Activated CD4-positive, alpha-beta T cell treated with anti-CD3 and anti-CD28 coated beads for 36 hours (primary cell): Measurements from ENCODE around the gene DAB2IP. TPM values are rescaled to one million over a fixed set of nuclear protein-coding genes. Genes with fewer than 3 reads are reported as not detected.

Experiments used
- ATAC-seq: fragments of 200-7000 bp; cut with Tn5 transposase; one replicate; pipeline ENCODE4 v1.10.0; 2021; ENCODE audit warnings: mild to moderate bottlenecking, moderate library complexity
- CTCF ChIA-PET: fragments of 350-600 bp; sonication (Branson Sonifier 250); formaldehyde crosslinking; loops from one replicate; lab custom pipeline; 2021; ENCODE audit warnings: antibody characterized with exemption; lab: Charles Lee
- POLR2A ChIA-PET: fragments of 350-600 bp; sonication (Branson Sonifier 250); formaldehyde crosslinking; loops from one replicate; lab custom pipeline; 2021; ENCODE audit warnings: antibody characterized with exemption, inconsistent platforms; lab: Charles Lee
- DNase-seq: peaks from one replicate; pipeline ENCODE4 v3.0.0-alpha.2; 2020
- H3K27ac Mint-ChIP-seq: one replicate; pipeline ENCODE4 v1.8.0; 2021; ENCODE audit warnings: mixed read lengths
- H3K27me3 Mint-ChIP-seq: one replicate; pipeline ENCODE4 v1.8.0; 2021; ENCODE audit warnings: mixed read lengths
- H3K36me3 Mint-ChIP-seq: one replicate; pipeline ENCODE4 v1.8.0; 2021; ENCODE audit warnings: low read depth, mixed read lengths
- H3K4me1 Mint-ChIP-seq: one replicate; pipeline ENCODE4 v1.8.0; 2021; ENCODE audit warnings: mixed read lengths
- H3K4me3 Mint-ChIP-seq: one replicate; pipeline ENCODE4 v1.8.0; 2021; ENCODE audit warnings: mild to moderate bottlenecking, moderate library complexity, mixed read lengths
- H3K9me3 Mint-ChIP-seq: one replicate; pipeline ENCODE4 v1.8.0; 2021; ENCODE audit warnings: low read depth, mixed read lengths
- intact Hi-C, 2 experiments: fragments of 100-400 bp; cut with DNase I in 1 of 2; cut with micrococcal nuclease in 1 of 2; formaldehyde crosslinking; loops; one replicate each; pipeline versions ENCODE4 v1.14.2 to v1.15.1; 2022 to 2024; cut with DNase I, micrococcal nuclease
- total RNA-seq, 2 experiments: library from RNA; stranded (reverse); gene quantifications; one replicate each; pipeline ENCODE4 v1.2.3, GENCODE V29; 2021

The DAB2IP gene
- total RNA-seq, 2 experiments from 2014 or later, result 0.02 to 0.28 TPM

DNA sequence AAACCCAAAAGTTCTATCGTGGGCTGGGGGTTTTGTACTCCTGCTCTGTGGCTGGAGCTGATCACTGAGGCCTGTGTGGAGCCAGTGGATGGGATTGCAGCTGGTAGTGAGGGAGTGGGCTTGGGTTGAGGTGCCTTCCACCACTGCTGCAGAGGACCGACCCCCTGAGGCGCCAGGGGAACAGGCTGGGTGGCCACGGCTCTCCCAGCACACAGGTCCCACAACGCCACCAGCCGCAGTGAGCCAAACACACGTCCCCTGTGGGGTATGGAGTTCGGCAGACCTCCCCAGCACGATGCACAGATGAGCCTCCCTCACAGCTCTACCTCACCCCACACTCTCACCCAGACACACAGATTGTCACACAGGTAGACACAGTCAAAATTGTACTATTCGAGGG, 109.1 kb downstream of the DAB2IP start:
- no peak for ATAC-seq
- H3K27ac Mint-ChIP-seq, result no peak overlapping the region
- no peak overlapping the region for H3K4me3 Mint-ChIP-seq
- no peaks in the 10 kb centered on the region for H3K9me3 Mint-ChIP-seq
- POLR2A ChIA-PET, result no interaction called here
- CTCF ChIA-PET, result no interaction called here
- no peaks in the 10 kb centered on the region for H3K27me3 Mint-ChIP-seq
- H3K4me1 Mint-ChIP-seq, result no peaks in the 10 kb centered on the region
- intact Hi-C loops, result no loop called here
- no peak for DNase-seq
- H3K36me3 Mint-ChIP-seq, result no peaks in the 10 kb centered on the region

DNA sequence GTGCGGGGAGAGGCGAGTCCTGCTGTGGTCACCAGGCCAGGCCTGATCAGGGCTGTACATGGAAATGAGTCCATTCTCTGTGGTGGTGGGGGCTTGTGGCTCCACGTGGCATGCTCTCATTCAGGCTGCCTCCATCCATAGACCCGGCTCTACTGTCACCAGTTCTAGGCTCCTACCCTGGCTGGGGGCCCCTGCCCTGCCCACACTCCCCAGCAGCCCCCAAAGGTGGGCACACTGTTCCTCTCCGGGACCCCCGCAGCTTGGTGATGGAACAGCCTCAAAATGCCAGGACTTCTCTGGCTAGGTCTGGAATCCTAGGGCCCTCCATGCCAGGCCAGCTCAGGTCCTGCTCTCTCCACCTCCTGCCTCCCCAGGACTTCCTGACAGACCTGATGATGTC, 111.7 kb downstream of the DAB2IP start:
- Mint-ChIP-seq H3K36me3 (no peaks in the 10 kb centered on the region), H3K27me3 (no peaks in the 10 kb centered on the region), H3K4me3 (no peak overlapping the region), H3K27ac (no peak overlapping the region), H3K9me3 (no peaks in the 10 kb centered on the region), H3K4me1 (no peaks in the 10 kb centered on the region)
- ChIA-PET CTCF (no interaction called here), POLR2A (no interaction called here)
- no peak for DNase-seq
- no peak for ATAC-seq
- intact Hi-C loops, result no loop called here

DNA sequence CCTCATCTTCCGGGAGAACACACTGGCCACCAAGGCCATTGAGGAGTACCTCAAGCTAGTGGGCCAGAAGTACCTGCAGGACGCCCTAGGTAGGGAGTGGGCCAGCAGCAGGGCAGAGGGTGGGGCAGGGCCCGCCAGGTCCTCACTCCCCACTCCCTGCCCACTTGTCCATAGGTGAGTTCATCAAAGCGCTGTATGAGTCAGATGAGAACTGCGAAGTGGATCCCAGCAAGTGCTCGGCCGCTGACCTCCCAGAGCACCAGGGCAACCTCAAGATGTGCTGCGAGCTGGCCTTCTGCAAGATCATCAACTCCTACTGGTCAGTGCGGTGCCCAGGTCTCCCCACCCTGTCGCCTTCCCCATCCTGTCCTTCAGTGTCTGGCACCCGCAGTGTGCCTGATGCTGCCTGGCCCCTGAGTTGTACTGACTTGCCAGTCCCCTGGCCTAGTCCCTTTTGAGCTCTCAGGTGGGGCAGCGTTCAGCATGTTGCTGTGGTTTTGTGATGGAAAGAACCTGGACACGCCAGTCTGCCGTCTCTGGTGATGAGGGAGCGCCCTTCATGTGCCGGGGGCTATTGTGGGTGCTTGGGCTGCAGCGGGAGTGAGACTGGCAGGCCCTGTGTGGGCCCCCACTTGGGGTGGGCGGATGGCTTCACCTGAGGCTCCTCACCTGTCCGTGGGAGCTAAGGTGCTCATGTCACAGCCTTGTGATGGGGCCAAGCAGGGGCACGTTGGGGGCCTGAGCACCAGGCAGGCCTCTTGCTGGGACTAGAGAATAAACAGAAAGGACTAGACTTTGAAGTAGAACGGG, 112.3 kb downstream of the DAB2IP start:
- intact Hi-C loops, result no loop called here
- DNase-seq (no peak), ATAC-seq (no peak)
- H3K27ac Mint-ChIP-seq, result no peak overlapping the region
- CTCF ChIA-PET, result no interaction called here
- H3K9me3 Mint-ChIP-seq, result no peaks in the 10 kb centered on the region
- POLR2A ChIA-PET, result no interaction called here
- H3K36me3 Mint-ChIP-seq, result no peaks in the 10 kb centered on the region
- no peak overlapping the region for H3K4me3 Mint-ChIP-seq
- H3K4me1 Mint-ChIP-seq, result no peaks in the 10 kb centered on the region
- no peaks in the 10 kb centered on the region for H3K27me3 Mint-ChIP-seq

DNA sequence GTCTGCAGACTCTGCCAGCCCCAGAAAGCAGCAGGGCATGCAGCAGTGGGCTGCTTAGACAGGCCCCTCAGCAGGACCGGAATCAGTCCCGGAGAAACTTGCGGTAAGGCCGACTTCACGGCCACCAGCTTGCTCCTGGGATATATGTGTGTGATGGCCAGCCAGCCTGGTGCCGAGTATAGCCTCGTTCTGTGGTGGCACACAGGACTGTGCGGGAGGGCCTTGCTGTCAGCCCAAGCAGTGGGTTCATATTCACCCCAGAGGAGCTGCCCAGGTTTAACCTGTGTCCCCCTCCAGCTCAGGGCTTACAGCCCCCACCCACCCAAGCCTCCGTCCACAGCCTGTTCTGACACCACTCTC, 112.9 kb downstream of the DAB2IP start:
- H3K9me3 Mint-ChIP-seq, result no peaks in the 10 kb centered on the region
- H3K27ac Mint-ChIP-seq, result no peak overlapping the region
- H3K27me3 Mint-ChIP-seq, result no peaks in the 10 kb centered on the region
- ChIA-PET POLR2A (no interaction called here), CTCF (no interaction called here)
- no peaks in the 10 kb centered on the region for H3K4me1 Mint-ChIP-seq
- ATAC-seq (no peak), DNase-seq (no peak)
- no peaks in the 10 kb centered on the region for H3K36me3 Mint-ChIP-seq
- no peak overlapping the region for H3K4me3 Mint-ChIP-seq
- intact Hi-C loops, result no loop called here

DNA sequence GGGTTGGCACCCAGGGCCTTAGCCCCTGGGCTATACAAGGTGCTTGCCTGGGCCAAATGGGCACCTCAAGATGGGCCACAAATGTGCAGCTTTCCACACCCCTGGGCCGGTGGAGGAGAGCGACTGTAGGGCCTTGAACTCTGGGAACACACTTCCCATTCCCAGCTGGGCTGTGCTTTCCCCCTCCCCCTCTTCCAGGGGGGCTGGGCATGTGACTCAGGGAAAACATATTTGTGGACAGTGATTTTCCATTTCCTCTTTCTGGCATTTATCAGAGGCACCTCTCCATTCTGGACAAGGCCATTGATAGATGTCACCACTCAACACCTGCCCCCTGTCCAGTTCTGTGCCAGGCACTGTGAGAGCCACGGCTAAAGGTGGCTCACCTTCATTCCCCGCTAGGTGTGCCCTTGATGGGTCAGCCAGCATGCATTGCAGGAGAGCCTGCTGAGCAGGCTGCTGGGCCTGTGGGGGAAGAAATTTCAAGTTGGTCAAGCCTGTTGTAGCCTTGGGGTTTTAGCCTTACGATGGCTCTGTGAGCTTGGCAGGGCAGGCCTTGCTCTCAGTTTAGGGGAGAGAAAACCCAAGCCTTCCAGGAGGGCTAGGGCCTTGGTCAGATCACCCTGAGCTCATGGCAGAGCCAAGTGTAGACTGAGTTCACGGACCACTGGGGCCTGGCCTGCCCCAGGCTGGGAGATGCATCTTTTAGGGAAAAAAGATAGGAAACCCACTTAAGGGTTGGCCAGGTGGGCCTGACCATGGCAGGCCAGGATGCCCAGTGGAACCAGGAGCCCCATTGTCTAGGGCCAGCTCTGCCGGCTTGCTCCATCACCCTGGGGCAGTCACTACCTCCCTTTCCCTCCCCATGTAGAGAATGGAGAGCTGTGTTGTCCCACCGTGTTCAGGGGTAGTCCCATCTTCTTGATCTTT, 113.9 kb downstream of the DAB2IP start:
- CTCF ChIA-PET, result no interaction called here
- DNase-seq, result no peak

DNA sequence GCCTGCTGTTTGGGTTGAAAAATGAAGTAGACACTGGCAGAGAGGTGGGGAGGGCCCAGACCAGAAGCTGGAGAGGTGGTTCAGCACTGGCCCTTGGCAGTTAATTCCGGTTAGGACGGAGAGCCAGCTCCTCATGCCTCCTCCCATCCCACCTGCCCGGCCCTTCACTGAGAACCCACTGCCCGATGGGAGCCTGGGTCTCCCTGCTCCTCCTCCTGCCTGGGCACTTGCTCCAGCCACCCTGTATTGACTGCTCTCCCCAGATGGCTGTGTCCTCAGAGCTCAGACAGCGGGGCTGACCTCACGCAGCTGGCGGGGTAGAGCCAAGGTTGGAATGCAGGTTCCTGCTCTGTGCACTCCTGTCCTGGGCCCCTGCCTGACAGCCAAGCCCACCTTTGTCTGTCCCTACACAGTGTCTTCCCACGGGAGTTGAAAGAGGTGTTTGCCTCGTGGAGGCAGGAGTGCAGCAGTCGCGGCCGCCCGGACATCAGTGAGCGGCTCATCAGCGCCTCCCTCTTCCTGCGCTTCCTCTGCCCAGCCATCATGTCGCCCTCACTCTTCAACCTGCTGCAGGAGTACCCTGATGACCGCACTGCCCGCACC, 114.7 kb downstream of the DAB2IP start:
- Mint-ChIP-seq H3K4me3 (no peak overlapping the region), H3K9me3 (no peaks in the 10 kb centered on the region), H3K4me1 (no peaks in the 10 kb centered on the region), H3K27me3 (no peaks in the 10 kb centered on the region), H3K36me3 (no peaks in the 10 kb centered on the region), H3K27ac (no peak overlapping the region)
- POLR2A ChIA-PET, result no interaction called here
- CTCF ChIA-PET, result no interaction called here
- no peak for ATAC-seq
- DNase-seq, result no peak
- intact Hi-C loops, result no loop called here

More for the DNA sequence above, 113.9 kb downstream of the DAB2IP start:
- no peaks in the 10 kb centered on the region for H3K27me3 Mint-ChIP-seq
- H3K4me1 Mint-ChIP-seq, result no peaks in the 10 kb centered on the region
- POLR2A ChIA-PET, result no interaction called here
- H3K4me3 Mint-ChIP-seq, result no peak overlapping the region
- no peak for ATAC-seq
- intact Hi-C loops, result no loop called here
- no peaks in the 10 kb centered on the region for H3K9me3 Mint-ChIP-seq
- no peak overlapping the region for H3K27ac Mint-ChIP-seq
- H3K36me3 Mint-ChIP-seq, result no peaks in the 10 kb centered on the region

DNA sequence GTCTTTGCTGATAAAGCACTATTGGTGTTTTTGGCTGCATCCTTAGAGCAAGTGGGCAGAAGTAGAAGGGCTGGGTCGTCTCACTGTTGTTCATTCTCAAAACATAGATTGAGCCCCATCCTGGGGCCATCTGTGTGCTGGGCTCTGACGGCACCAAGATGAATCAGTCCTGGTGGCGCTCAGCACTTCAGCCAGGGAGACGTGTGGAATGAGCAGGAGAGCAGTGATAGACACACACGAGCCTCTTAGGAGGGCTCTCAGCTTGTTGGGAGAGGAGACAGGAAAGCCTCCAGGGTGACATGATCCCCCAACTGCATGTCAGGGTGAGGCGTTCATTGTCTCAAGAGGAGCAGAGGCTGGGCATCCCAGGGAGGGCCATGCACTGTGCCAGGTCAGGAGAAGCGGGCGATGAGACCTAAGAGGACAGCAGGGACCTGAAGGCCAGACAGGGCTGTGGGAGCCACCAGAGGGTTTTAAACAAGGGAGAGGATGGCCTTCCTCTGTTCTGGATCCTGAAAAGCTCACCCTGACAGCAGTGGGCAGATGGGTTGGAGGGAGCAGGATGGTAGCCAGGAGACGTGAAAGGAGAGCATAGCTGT, 115.8 kb downstream of the DAB2IP start:
- H3K27me3 Mint-ChIP-seq, result no peaks in the 10 kb centered on the region
- H3K4me3 Mint-ChIP-seq, result no peak overlapping the region
- ATAC-seq (no peak), DNase-seq (no peak)
- ChIA-PET CTCF (no interaction called here), POLR2A (no interaction called here)
- H3K9me3 Mint-ChIP-seq, result no peaks in the 10 kb centered on the region
- intact Hi-C loops, result no loop called here
- no peaks in the 10 kb centered on the region for H3K36me3 Mint-ChIP-seq
- H3K4me1 Mint-ChIP-seq, result no peaks in the 10 kb centered on the region
- H3K27ac Mint-ChIP-seq, result no peak overlapping the region

DNA sequence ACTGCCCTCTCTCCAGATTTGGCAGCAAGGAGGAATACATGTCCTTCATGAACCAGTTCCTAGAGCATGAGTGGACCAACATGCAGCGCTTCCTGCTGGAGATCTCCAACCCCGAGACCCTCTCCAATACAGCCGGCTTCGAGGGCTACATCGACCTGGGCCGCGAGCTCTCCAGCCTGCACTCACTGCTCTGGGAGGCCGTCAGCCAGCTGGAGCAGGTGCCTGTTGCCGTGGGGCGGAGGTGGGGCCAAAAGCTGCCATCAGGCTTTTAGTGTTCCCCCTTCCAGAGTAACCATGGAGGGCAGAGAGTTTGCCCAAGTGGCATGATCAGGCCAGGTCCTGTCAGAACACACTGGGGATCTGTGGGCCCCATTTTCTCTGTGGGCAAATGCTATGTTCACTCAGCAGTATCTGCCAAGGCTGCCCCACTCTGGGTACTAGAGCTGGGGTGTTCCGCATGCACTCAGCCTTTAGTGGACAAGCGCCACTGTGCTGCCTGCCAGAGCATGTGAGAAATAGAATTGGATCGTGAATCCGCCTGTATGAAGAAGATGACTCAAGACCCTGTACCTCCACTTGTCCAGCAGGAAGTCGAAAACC, 117.1 kb downstream of the DAB2IP start:
- POLR2A ChIA-PET, result no interaction called here
- DNase-seq (no peak), ATAC-seq (no peak)
- Mint-ChIP-seq H3K27me3 (no peaks in the 10 kb centered on the region), H3K4me3 (no peak overlapping the region), H3K4me1 (no peaks in the 10 kb centered on the region), H3K9me3 (no peaks in the 10 kb centered on the region), H3K36me3 (no peaks in the 10 kb centered on the region), H3K27ac (no peak overlapping the region)
- intact Hi-C loops, result no loop called here
- CTCF ChIA-PET, result no interaction called here

DNA sequence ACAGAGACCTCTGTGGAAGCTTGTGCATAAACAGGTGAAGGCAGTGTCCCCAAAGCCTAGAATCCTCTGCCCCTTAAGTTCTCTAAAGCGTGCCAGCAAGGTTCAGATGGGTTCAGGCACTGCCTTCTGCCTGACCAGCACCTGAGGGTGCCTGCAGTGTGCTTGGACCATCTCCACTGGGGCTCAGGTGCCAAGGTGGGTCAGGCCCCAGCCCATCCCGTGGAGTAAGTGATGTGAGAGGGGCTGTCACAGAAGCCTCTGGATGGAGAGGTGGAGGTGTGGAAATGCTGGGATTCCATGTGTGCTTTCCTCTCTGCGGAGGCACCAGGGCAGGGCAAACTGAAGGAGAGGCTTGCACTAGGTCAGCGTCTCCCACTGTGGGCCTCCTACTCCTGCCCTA, 118.5 kb downstream of the DAB2IP start:
- H3K4me3 Mint-ChIP-seq, result no peak overlapping the region
- ChIA-PET CTCF (no interaction called here), POLR2A (no interaction called here)
- H3K9me3 Mint-ChIP-seq, result no peaks in the 10 kb centered on the region
- H3K27me3 Mint-ChIP-seq, result no peaks in the 10 kb centered on the region
- no peak overlapping the region for H3K27ac Mint-ChIP-seq
- ATAC-seq (no peak), DNase-seq (no peak)
- no peaks in the 10 kb centered on the region for H3K4me1 Mint-ChIP-seq
- intact Hi-C loops, result no loop called here
- no peaks in the 10 kb centered on the region for H3K36me3 Mint-ChIP-seq

DNA sequence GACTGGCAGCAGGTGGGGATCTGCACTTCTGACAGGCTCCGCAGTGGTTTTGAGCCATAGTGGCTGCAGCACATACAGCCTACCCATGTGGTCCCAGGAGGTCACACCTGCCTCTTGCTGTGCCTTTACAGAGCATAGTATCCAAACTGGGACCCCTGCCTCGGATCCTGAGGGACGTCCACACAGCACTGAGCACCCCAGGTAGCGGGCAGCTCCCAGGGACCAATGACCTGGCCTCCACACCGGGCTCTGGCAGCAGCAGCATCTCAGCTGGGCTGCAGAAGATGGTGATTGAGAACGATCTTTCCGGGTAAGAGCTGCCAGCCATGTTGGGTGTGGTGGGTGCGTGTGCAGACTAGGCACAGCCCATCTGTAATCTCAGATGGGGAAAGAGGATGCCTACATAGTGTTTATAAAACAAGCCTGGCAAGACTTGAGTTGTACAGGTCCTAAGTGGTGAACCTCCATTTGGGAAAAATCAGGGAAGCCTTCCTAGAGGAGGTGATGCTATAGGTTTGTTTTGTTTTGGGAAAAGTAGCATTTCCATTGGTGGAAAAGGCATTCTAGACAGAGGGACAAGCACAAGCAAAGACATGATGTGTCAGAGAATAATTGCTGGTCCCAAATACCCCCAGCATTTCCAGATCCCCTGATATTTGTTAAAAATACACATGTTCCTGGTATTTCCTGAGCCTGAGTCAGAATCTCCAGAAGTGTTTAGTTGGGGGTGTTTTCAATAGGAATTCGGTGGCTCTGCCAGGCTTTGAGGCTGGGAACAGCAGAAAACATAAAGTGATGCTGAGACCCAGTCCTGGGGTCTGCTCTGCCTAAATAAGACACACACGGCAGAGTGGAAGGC, 119.2 kb downstream of the DAB2IP start:
- Mint-ChIP-seq H3K27ac (no peak overlapping the region), H3K27me3 (no peaks in the 10 kb centered on the region), H3K9me3 (no peaks in the 10 kb centered on the region), H3K4me3 (no peak overlapping the region), H3K36me3 (no peaks in the 10 kb centered on the region), H3K4me1 (no peaks in the 10 kb centered on the region)
- intact Hi-C loops, result no loop called here
- no peak for DNase-seq
- POLR2A ChIA-PET, result no interaction called here
- ATAC-seq, result no peak
- CTCF ChIA-PET, result no interaction called here

DNA sequence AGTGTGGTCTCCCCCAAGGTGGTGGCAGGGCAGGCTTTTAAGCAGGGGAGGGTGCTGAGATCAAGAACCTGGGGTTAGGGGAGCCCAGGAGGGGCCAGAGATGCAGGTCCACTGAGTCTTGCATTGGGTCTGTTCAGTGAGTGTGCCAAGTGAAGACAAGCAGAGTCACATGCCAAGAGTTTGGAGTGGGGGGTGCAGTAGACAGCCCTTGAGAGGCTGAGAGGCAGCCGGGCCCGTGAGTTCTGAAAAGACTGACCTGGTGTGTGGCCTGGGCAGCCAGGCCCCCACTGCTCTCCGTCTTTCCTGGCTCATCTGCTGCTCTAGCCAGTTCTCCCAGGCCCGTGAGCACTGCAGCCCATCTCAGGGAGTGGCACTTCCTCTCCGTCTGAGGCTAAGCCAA, 120.0 kb downstream of the DAB2IP start:
- POLR2A ChIA-PET, result no interaction called here
- DNase-seq, result no peak
- no peak for ATAC-seq
- Mint-ChIP-seq H3K27me3 (no peaks in the 10 kb centered on the region), H3K27ac (no peak overlapping the region), H3K9me3 (no peaks in the 10 kb centered on the region), H3K36me3 (no peaks in the 10 kb centered on the region), H3K4me3 (no peak overlapping the region), H3K4me1 (no peaks in the 10 kb centered on the region)
- CTCF ChIA-PET, result no interaction called here
- intact Hi-C loops, result no loop called here
